IPS-15b (cell line): ENCODE measurements around the gene GRB10.

ENCODE experiments used
- H3K27me3 ChIP-seq: one replicate; pipeline ENCODE4 v1.6.1; 2013; ENCODE audit warnings: low read length; ENCODE audit not compliant: control insufficient read depth, insufficient read depth
- H3K36me3 ChIP-seq: one replicate; pipeline ENCODE4 v1.6.1; 2013; ENCODE audit warnings: low read length; ENCODE audit not compliant: control insufficient read depth, insufficient read depth
- H3K4me1 ChIP-seq: one replicate; pipeline ENCODE4 v1.6.1; 2013; ENCODE audit warnings: mild to moderate bottlenecking, low read length; ENCODE audit not compliant: control insufficient read depth, insufficient read depth
- H3K4me3 ChIP-seq: one replicate; pipeline ENCODE4 v1.5.1; 2013; ENCODE audit warnings: low read depth, low read length
- H3K9ac ChIP-seq: one replicate; pipeline ENCODE4 v1.6.1; 2013; ENCODE audit warnings: low read depth, mild to moderate bottlenecking, low read length
- H3K9me3 ChIP-seq: one replicate; pipeline ENCODE4 v1.6.1; 2013; ENCODE audit warnings: mild to moderate bottlenecking, low read length; ENCODE audit not compliant: control insufficient read depth, insufficient read depth

Gene GRB10

GRCh38 chr7:50610521-50611277 lies 172.0 kb downstream of the GRB10 start:
- H3K36me3 ChIP-seq = peaks cover 29% of the 10 kb centered on the region
- H3K27me3 ChIP-seq = no peaks in the 10 kb centered on the region
- no peak overlapping the region for H3K4me3 ChIP-seq
- H3K9ac ChIP-seq = no peak overlapping the region
- H3K9me3 ChIP-seq = no peaks in the 10 kb centered on the region
- no peaks in the 10 kb centered on the region for H3K4me1 ChIP-seq

- H3K4me3 ChIP-seq = no peak overlapping the region
- peaks cover under 1% of the 10 kb centered on the region for H3K4me1 ChIP-seq
- no peaks in the 10 kb centered on the region for H3K27me3 ChIP-seq
- no peak overlapping the region for H3K9ac ChIP-seq
- peaks cover 30% of the 10 kb centered on the region for H3K36me3 ChIP-seq
- no peaks in the 10 kb centered on the region for H3K9me3 ChIP-seq
Measured at GRCh38 chr7:50608196-50608906, 174.3 kb downstream of the GRB10 start.

GRCh38 chr7:50607524-50608125 lies 175.1 kb downstream of the GRB10 start:
- Histone ChIP-seq H3K9ac (no peak overlapping the region), H3K36me3 (peaks cover 30% of the 10 kb centered on the region), H3K4me1 (peaks cover 2% of the 10 kb centered on the region)

GRCh38 chr7:50605059-50605458 lies 177.6 kb downstream of the GRB10 start:
- Histone ChIP-seq H3K9me3 (no peaks in the 10 kb centered on the region), H3K27me3 (no peaks in the 10 kb centered on the region), H3K9ac (no peak overlapping the region), H3K36me3 (peaks cover 19% of the 10 kb centered on the region), H3K4me3 (no peak overlapping the region), H3K4me1 (peaks cover 2% of the 10 kb centered on the region)

More at GRCh38 chr7:50607524-50608125, 175.1 kb downstream of the GRB10 start:
- no peaks in the 10 kb centered on the region for H3K9me3 ChIP-seq
- no peak overlapping the region for H3K4me3 ChIP-seq
- H3K27me3 ChIP-seq = no peaks in the 10 kb centered on the region

GRCh38 chr7:50603287-50603686 lies 179.4 kb downstream of the GRB10 start:
- H3K4me3 ChIP-seq = no peak overlapping the region
- peaks cover 2% of the 10 kb centered on the region for H3K4me1 ChIP-seq
- no peaks in the 10 kb centered on the region for H3K9me3 ChIP-seq
- H3K36me3 ChIP-seq = peaks cover 19% of the 10 kb centered on the region
- no peak overlapping the region for H3K9ac ChIP-seq
- H3K27me3 ChIP-seq = no peaks in the 10 kb centered on the region

- H3K9me3 ChIP-seq = no peaks in the 10 kb centered on the region
- peaks cover 5% of the 10 kb centered on the region for H3K36me3 ChIP-seq
- H3K4me3 ChIP-seq = no peak overlapping the region
- H3K9ac ChIP-seq = no peak overlapping the region
- no peaks in the 10 kb centered on the region for H3K27me3 ChIP-seq
- H3K4me1 ChIP-seq = peaks cover 2% of the 10 kb centered on the region
Measured at GRCh38 chr7:50599385-50599784, 183.3 kb downstream of the GRB10 start.

- Histone ChIP-seq H3K9ac (no peak overlapping the region), H3K9me3 (no peaks in the 10 kb centered on the region), H3K27me3 (no peaks in the 10 kb centered on the region), H3K4me3 (no peak overlapping the region), H3K36me3 (peaks cover 2% of the 10 kb centered on the region), H3K4me1 (peaks cover 2% of the 10 kb centered on the region)
Measured at GRCh38 chr7:50598460-50599343, 184.0 kb downstream of the GRB10 start.

GRCh38 chr7:50596484-50596883 lies 186.2 kb downstream of the GRB10 start:
- Histone ChIP-seq H3K27me3 (no peaks in the 10 kb centered on the region), H3K4me1 (no peaks in the 10 kb centered on the region), H3K36me3 (peaks cover 2% of the 10 kb centered on the region), H3K4me3 (no peak overlapping the region), H3K9ac (no peak overlapping the region), H3K9me3 (no peaks in the 10 kb centered on the region)

GRCh38 chr7:50595491-50596102 lies 187.1 kb downstream of the GRB10 start:
- no peaks in the 10 kb centered on the region for H3K4me1 ChIP-seq
- no peaks in the 10 kb centered on the region for H3K9me3 ChIP-seq
- H3K9ac ChIP-seq = no peak overlapping the region
- H3K36me3 ChIP-seq = no peaks in the 10 kb centered on the region
- H3K27me3 ChIP-seq = no peaks in the 10 kb centered on the region
- H3K4me3 ChIP-seq = no peak overlapping the region

- Histone ChIP-seq H3K4me3 (no peak overlapping the region), H3K9ac (no peak overlapping the region), H3K4me1 (no peaks in the 10 kb centered on the region), H3K36me3 (no peaks in the 10 kb centered on the region), H3K27me3 (no peaks in the 10 kb centered on the region), H3K9me3 (no peaks in the 10 kb centered on the region)
Measured at GRCh38 chr7:50594734-50595485, 187.8 kb downstream of the GRB10 start.
